AG09309 (cell line): ENCODE data around the gene HASPIN.

Experiments used
- DNase-seq: peaks from one replicate; pipeline ENCODE4 v3.0.0-alpha.2; 2010; ENCODE audit warnings: low read depth
- H3K4me3 ChIP-seq: 2 replicates; pipeline ENCODE4 v1.5.1; 2011; ENCODE audit warnings: mild to moderate bottlenecking, low read depth, low read length, moderate library complexity; ENCODE audit not compliant: control insufficient read depth
- TF ChIP-seq, protein P1 (sequence below): IDR thresholded peaks from 2 replicates; pipeline ENCODE4 v1.5.1; 2011; ENCODE audit warnings: mild to moderate bottlenecking, low read depth, low read length, inconsistent platforms; ENCODE audit not compliant: insufficient read depth, control insufficient read depth; ENCODE audit errors: missing control alignments

HASPIN gene

GRCh38 chr17:3762922-3763776 is 39.4 kb downstream of the HASPIN start:
- no peak overlapping the region for H3K4me3 ChIP-seq
- TF ChIP-seq, protein P1, sequence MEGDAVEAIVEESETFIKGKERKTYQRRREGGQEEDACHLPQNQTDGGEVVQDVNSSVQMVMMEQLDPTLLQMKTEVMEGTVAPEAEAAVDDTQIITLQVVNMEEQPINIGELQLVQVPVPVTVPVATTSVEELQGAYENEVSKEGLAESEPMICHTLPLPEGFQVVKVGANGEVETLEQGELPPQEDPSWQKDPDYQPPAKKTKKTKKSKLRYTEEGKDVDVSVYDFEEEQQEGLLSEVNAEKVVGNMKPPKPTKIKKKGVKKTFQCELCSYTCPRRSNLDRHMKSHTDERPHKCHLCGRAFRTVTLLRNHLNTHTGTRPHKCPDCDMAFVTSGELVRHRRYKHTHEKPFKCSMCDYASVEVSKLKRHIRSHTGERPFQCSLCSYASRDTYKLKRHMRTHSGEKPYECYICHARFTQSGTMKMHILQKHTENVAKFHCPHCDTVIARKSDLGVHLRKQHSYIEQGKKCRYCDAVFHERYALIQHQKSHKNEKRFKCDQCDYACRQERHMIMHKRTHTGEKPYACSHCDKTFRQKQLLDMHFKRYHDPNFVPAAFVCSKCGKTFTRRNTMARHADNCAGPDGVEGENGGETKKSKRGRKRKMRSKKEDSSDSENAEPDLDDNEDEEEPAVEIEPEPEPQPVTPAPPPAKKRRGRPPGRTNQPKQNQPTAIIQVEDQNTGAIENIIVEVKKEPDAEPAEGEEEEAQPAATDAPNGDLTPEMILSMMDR = no peak
- DNase-seq = no peak

GRCh38 chr17:3763777-3764170 is 40.1 kb downstream of the HASPIN start:
- TF ChIP-seq, protein P1 = no peak
- no peak for DNase-seq
- H3K4me3 ChIP-seq = no peak overlapping the region

- no peak for DNase-seq
- TF ChIP-seq, protein P1 = no peak
- H3K4me3 ChIP-seq = no peak overlapping the region
These were observed 42.3 kb downstream of the HASPIN start for GRCh38 chr17:3765981-3766380.

GRCh38 chr17:3766779-3767178 is 43.1 kb downstream of the HASPIN start:
- DNase-seq = no peak
- TF ChIP-seq, protein P1 = no peak
- no peak overlapping the region for H3K4me3 ChIP-seq

DNA sequence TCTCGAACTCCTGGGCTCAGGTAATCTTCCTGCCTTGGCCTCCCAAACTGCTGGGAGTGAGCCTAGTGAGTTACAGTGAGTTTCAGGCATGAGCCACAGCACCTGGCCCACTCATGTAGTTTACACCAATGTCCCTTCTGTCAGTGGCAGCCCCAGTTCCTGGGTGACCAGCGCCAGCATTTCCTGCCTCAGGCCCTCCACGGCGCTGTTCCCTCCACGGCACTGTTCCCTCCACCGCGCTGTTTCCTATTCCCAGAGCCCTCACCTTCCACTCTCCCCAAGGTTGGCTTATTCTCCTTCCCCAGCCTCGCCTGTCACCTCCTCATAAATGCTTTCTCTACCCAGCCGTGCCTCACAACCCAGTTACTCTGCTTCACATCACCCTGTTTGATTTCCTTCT is 44.6 kb downstream of the HASPIN start:
- TF ChIP-seq, protein P1 = no peak
- no peak overlapping the region for H3K4me3 ChIP-seq
- DNase-seq = no peak

DNA sequence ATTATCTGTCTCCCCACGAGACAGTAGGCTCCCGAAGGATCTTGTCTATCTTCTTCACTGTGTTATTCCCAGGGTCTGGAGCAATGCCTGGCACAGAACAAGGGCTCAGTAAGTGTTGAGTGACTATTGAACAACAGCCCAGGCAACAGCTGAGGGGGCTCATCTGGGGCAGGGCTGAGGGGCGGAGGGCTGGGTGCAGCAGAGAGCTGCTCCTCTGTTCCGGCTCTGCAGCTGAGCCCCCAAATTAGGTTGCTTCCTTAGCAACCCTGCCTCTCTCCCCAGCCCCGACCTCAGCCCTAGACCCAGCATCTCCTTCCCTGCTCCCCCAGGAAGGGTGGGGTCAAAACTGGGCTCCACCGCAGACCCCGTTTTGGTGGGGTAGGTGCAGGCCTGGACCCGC is 45.1 kb downstream of the HASPIN start:
- TF ChIP-seq, protein P1 = no peak
- DNase-seq = no peak
- no peak overlapping the region for H3K4me3 ChIP-seq

- TF ChIP-seq, protein P1 = no peak
- H3K4me3 ChIP-seq = no peak overlapping the region
- DNase-seq = no peak
These were observed 46.8 kb downstream of the HASPIN start for GRCh38 chr17:3770466-3770865.
